Embryonic facial prominence (tissue), 1 donor: ENCODE measurements around the gene EBI3.
"Not testable (repeated sequence)": the region's sequence is repeated elsewhere in the genome, so short reads cannot be mapped to it uniquely, and the experiment has no call there.

Experiments
- DNase-seq: peaks from one replicate; pipeline ENCODE4 v3.0.0-alpha.2; 2016; ENCODE audit errors: extremely low spot score

EBI3 gene

DNA sequence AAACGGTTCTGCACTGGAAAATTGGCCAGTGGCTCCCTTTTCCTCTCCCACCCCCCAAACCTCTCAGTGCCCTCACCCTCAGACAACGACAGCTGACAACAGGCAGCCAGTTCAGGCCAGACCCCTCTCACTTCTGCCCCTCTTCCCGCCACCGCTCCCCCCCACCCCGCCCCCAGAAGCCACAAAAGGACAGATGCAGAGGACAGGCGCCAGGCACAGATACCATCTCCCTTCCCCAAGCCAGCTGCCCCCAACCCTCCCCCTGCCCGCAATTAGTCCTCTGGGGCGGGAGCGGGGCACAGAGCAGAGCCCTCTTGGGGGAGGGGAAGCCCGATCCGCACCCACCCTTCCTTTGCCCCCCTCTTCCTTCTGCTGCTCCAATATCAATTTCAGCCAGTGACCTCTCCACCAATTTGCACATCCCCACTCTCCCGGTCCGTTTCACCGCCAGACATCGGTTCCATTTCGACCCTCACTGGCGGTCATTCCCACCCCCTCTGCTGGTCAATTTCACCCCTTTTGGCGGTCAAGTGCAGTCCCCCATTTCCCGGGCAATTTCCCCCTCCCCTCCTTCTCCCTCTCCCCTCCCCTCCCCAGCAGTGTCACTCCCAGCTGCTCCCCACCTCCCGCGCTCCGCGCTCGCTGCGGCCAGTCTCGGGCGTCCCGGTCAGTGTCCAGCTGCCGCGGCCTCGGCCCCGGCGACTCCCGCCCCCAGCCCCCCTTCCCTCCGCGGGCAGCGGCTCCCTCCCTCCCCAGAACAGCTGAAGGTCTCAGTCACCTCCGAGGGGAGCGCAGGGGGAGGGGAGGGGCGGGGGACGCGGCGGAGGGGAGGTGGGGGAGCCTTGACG is 49.3 kb downstream of the EBI3 start, which contains the start of gene SHD:
SHD (plus strand) TSS at position 848 of the 848 bp plus-strand sequence. CDS start 798 bp downstream, outside the sequence.
- no peak for DNase-seq

DNA sequence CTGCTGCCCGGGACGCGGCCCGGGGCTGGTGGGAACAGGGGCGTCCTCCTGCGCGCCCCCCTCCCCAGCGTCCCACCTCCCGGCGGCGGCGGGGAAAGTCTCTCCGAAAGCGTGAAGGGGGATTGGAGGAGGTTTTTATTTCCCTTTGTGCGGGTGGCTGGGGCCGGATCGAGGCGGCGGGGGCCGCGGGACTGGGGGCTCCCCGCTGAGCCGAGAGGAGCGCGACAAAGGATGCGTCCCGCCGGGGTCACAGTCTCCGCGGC is 49.9 kb downstream of the EBI3 start:
- no peak for DNase-seq

- no peak for DNase-seq
Observed at GRCh38 chr19:4279530-4280422, 50.5 kb downstream of the EBI3 start.

- DNase-seq, result no peak
Observed at GRCh38 chr19:4284176-4284958, 55.0 kb downstream of the EBI3 start.

- no peak for DNase-seq
Observed at GRCh38 chr19:4284974-4285373, 55.7 kb downstream of the EBI3 start.

GRCh38 chr19:4286141-4286540 is 56.8 kb downstream of the EBI3 start:
- not testable (repeated sequence) for DNase-seq
